Measurements from ENCODE around the gene GOLPH3L. TPM values are rescaled to one million over a fixed set of nuclear protein-coding genes. Genes with fewer than 3 reads are reported as not detected.

The GOLPH3L gene
- 10.2 and 11.8 TPM in 2 replicates for total RNA-seq

DNA sequence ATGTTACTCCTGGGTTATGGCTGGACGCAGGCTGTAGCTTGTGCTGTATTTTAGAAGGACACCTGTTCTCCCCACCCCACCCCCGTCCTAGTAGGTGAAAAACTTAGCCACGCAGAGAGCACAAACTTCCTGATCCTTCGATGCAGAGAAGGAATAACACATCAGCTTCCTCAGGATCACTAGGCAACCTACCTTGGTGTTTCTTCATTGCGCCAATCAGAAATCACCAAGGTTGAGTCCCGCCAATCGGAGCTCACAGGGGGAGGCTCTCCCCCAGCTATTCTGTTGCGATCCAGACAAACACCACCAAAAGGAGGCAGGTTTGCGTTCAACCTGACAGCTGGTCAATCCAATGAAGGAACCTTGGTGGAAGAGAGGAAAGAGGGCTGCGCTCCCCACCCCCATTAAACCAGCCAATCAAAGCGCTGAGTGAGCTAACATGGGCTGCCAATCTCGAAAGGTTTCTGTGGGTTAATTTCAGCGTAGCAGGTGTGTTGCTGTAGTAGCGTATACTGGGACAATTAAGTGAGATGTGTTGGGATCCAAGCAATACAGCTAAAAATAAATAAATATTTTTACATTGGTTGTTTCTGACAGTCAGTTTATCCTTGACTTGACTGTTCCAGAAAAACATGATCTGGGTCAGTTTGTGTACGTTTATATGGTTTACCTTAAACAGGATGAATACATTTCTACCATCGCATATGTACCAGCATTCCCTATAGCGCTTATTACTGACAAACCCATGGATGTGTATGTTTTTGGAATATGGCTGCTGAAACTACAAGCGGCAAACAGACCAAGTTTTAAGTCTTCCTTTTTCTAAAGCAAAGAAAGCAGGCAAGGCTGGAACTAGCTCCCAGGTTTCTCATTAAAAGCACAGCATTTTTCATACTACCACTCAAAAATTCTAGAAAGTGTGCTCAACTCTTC is at the start of gene GOLPH3L:
Gene GOLPH3L, minus strand, starts transcription at position 160 of the 933 bp plus-strand sequence. CDS start 2,316 bp downstream, outside the sequence.

DNA sequence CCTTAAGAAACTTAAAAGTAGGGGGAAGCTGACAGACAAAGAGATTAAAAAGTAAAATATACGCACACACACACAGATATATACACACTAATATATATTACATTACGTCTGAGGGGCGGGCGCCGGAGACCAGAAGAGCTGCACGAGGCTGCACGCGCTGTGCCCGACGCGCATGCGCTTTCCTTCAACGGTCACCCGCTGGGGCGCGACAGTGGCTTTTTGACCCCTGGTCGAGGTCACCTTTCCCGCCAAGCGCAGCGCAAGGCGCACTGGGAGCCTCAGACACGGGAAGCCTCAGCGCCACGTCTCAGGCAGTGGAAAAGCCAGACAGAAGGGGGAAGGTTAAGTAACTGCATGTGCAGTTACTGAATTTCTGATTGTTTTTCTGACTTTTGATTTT is 23.7 kb upstream of the GOLPH3L start, which contains the start of gene HORMAD1:
Gene HORMAD1, minus strand, starts transcription at position 193 of the 400 bp plus-strand sequence. CDS start 1,390 bp downstream, outside the sequence.

DNA sequence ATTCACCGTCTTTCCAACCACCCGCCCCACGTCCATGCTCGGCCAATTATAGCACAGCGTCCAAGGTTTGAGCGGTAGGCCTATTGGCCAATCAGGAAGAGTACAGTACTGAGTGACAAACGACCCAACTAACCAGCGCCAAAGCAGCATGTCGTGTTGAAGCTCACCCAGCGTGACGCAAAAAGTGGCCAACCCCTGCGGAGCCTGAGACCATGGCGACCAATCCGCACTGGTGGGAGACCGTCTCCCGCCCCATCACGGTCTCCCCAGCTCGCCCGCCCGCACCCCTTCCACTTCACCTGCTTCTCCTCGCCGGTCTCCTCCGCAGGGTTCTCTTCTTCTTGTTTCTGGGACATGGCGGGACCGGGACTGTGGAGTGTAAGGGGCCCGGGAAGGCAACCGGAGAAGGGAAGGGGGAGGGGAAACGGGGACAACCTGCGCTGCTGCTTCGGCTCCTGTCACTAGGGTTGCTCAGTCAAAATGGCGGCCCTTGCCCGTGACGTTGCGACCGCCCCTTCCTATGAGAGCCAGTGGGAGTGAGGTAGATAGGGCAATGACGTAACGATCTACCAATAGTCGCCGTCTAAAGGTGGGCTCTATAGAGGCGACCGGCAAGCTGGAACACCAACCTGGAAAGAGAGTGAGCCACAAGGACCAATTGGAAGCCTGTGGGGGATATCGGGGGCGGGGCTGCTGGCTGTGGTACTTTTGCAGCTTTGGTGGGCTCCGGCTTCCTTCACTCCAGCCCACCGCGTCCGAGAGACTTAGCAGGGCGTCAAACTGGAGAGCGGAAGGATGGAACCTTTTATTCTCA is 67.6 kb downstream of the GOLPH3L start, which contains the start of gene ENSA:
Gene ENSA, minus strand, starts transcription at position 498 of the 814 bp plus-strand sequence. Its CDS starts 142 bp downstream, at position 356.

Small RNA genes lying within 50 kb of the gene (small RNA-seq; reads per million reads assigned to genes)
- gene RF00015 (not detected), gene RF00561 (0.12 reads per million), gene RNU6-1042P (not detected)

Other genes with a start within 250 kb of the GOLPH3L start
- gene TARS2, start 209.7 kb downstream of the GOLPH3L start, total RNA-seq = 16.9 and 20.9 TPM in 2 replicates
- 18.4 and 27.9 TPM in 2 replicates for gene ECM1, start 189.0 kb downstream of the GOLPH3L start, total RNA-seq
- gene FALEC, start 181.4 kb downstream of the GOLPH3L start, total RNA-seq = not detected in 2 replicates
- gene ADAMTSL4, start 147.7 kb downstream of the GOLPH3L start, total RNA-seq = 3.5 and 34.5 TPM in 2 replicates
- gene MCL1, start 117.5 kb downstream of the GOLPH3L start, total RNA-seq = 226 and 247 TPM in 2 replicates
- 61.8 and 65.2 TPM in 2 replicates for gene ENSA, start 67.5 kb downstream of the GOLPH3L start, total RNA-seq
- gene HORMAD1, start 23.7 kb upstream of the GOLPH3L start, total RNA-seq = not detected in 2 replicates
- 0.65 and 1.2 TPM in 2 replicates for gene CTSS, start 68.6 kb upstream of the GOLPH3L start, total RNA-seq
- gene CTSK, start 111.1 kb upstream of the GOLPH3L start, total RNA-seq = 0.76 and 2.7 TPM in 2 replicates
- gene ARNT, start 179.4 kb upstream of the GOLPH3L start, total RNA-seq = 34.6 and 42.4 TPM in 2 replicates
- not detected in 2 replicates for gene CTXND2, start 190.0 kb upstream of the GOLPH3L start, total RNA-seq
- 45.4 and 57.7 TPM in 2 replicates for gene SETDB1, start 229.2 kb upstream of the GOLPH3L start, total RNA-seq